GM12891 (cell line): ENCODE results near the gene DPPA3.

Source experiments
- POLR2A ChIP-seq: IDR thresholded peaks from 2 replicates; pipeline ENCODE4 v1.6.1; 2011; ENCODE audit warnings: low read depth, low read length, control low read depth
- POLR2AphosphoS5 ChIP-seq: IDR thresholded peaks from 2 replicates; pipeline ENCODE4 v1.6.1; 2011; ENCODE audit warnings: low read depth, low read length, control low read depth
- POU2F2 ChIP-seq: IDR thresholded peaks from 2 replicates; pipeline ENCODE4 v1.6.1; 2011; ENCODE audit warnings: low read depth, mild to moderate bottlenecking, control low read depth, low read length, moderate library complexity

GRCh38 chr12:7668171-7668570, 43.1 kb upstream of the DPPA3 start:
- TF ChIP-seq POU2F2, result no peak
- TF ChIP-seq POLR2A, result no peak
- TF ChIP-seq POLR2AphosphoS5, result no peak
